Lower lobe of right lung (tissue), 2 donors: ENCODE results near the gene FBXO34. TPM values are rescaled to one million over a fixed set of nuclear protein-coding genes. Genes with fewer than 3 reads are reported as not detected.

Experiments
- ATAC-seq, 2 donors: fragments of 200-7000 bp; cut with Tn5 transposase; one replicate each; pipeline ENCODE4 v1.9.1; 2020 to 2022; ENCODE audit warnings: mild to moderate bottlenecking in 2 of 2, moderate library complexity in 2 of 2
- DNase-seq: peaks from one replicate; pipeline ENCODE4 v3.0.0-alpha.2; 2020
- H3K27ac ChIP-seq: fragments of 200-600 bp; one replicate; pipeline ENCODE4 v1.8.0; 2022
- H3K27me3 ChIP-seq: fragments of 200-600 bp; one replicate; pipeline ENCODE4 v1.8.0; 2022; ENCODE audit warnings: low read depth
- H3K36me3 ChIP-seq: fragments of 200-600 bp; one replicate; pipeline ENCODE4 v1.8.0; 2022; ENCODE audit warnings: mild to moderate bottlenecking
- H3K4me1 ChIP-seq: fragments of 200-600 bp; one replicate; pipeline ENCODE4 v1.8.0; 2022
- H3K4me3 ChIP-seq: fragments of 200-600 bp; one replicate; pipeline ENCODE4 v1.8.0; 2022; ENCODE audit warnings: mild to moderate bottlenecking
- H3K9me3 ChIP-seq: fragments of 200-600 bp; one replicate; pipeline ENCODE4 v1.8.0; 2022
- CTCF ChIP-seq: fragments of 200-600 bp; IDR thresholded peaks from one replicate; pipeline ENCODE4 v1.8.0; 2022; ENCODE audit warnings: antibody characterized with exemption, mild to moderate bottlenecking
- intact Hi-C: fragments of 100-400 bp; cut with DNase I; formaldehyde crosslinking; loops from one replicate; pipeline ENCODE4 v1.11.0; 2022
- total RNA-seq: library from RNA; stranded (reverse); fragmentation: NEBNext Ultra II Directional; extraction: Animal tissue kit (Norgen Biotek cat#: 25700); gene quantifications from one replicate; pipeline ENCODE4 v1.2.1, GENCODE V29; 2021
- donor health status: DM: no; HTN: yes; CAD: no; lungs with severe emphysema.

The FBXO34 gene
- total RNA-seq, 1 donor from 2014 or later = 34.7 TPM

- intact Hi-C loops = no loop called here
- TF ChIP-seq CTCF = no peak
- no peak for DNase-seq
- no peaks in the 10 kb centered on the region for H3K36me3 ChIP-seq
- no peaks in the 10 kb centered on the region for H3K9me3 ChIP-seq
- H3K27me3 ChIP-seq = no peaks in the 10 kb centered on the region
- peaks cover 47% of the 10 kb centered on the region for H3K4me1 ChIP-seq
- ATAC-seq = no peak
- no peak overlapping the region for H3K27ac ChIP-seq
- no peak overlapping the region for H3K4me3 ChIP-seq
Observed at GRCh38 chr14:55329999-55330710, 58.9 kb downstream of the FBXO34 start.

- intact Hi-C loops = no loop called here
- H3K27ac ChIP-seq = peak overlapping the region; percentile 34
- no peaks in the 10 kb centered on the region for H3K27me3 ChIP-seq
- peaks cover 70% of the 10 kb centered on the region for H3K4me1 ChIP-seq
- H3K36me3 ChIP-seq = no peaks in the 10 kb centered on the region
- no peak for TF ChIP-seq CTCF
- ATAC-seq = no peak
- no peak for DNase-seq
- H3K9me3 ChIP-seq = no peaks in the 10 kb centered on the region
- H3K4me3 ChIP-seq = peak overlapping the region; percentile 4
Observed at GRCh38 chr14:55332654-55333570, 61.7 kb downstream of the FBXO34 start.

- peaks cover 70% of the 10 kb centered on the region for H3K4me1 ChIP-seq
Observed at GRCh38 chr14:55333711-55334485, 62.7 kb downstream of the FBXO34 start.

GRCh38 chr14:55336162-55336561, 64.9 kb downstream of the FBXO34 start:
- Histone ChIP-seq H3K9me3 (no peaks in the 10 kb centered on the region), H3K4me1 (peaks cover 52% of the 10 kb centered on the region), H3K36me3 (no peaks in the 10 kb centered on the region), H3K27me3 (no peaks in the 10 kb centered on the region), H3K4me3 (no peak overlapping the region), H3K27ac (no peak overlapping the region)
- intact Hi-C loops = no loop called here
- peak; percentile 29 to 40 for ATAC-seq
- no peak for TF ChIP-seq CTCF
- no peak for DNase-seq

More at GRCh38 chr14:55333711-55334485, 62.7 kb downstream of the FBXO34 start:
- H3K27ac ChIP-seq = peak overlapping the region; percentile 53
- intact Hi-C loops = no loop called here
- H3K36me3 ChIP-seq = no peaks in the 10 kb centered on the region
- TF ChIP-seq CTCF = no peak
- DNase-seq (no peak), ATAC-seq (peak in 1 of 2 donors; percentile 31)
- no peak overlapping the region for H3K4me3 ChIP-seq
- H3K27me3 ChIP-seq = no peaks in the 10 kb centered on the region
- no peaks in the 10 kb centered on the region for H3K9me3 ChIP-seq

GRCh38 chr14:55336691-55337090, 65.5 kb downstream of the FBXO34 start:
- peaks cover 52% of the 10 kb centered on the region for H3K4me1 ChIP-seq
- H3K4me3 ChIP-seq = no peak overlapping the region
- no peaks in the 10 kb centered on the region for H3K27me3 ChIP-seq
- TF ChIP-seq CTCF = no peak
- intact Hi-C loops = no loop called here
- ATAC-seq (no peak), DNase-seq (no peak)
- H3K27ac ChIP-seq = no peak overlapping the region
- no peaks in the 10 kb centered on the region for H3K9me3 ChIP-seq
- no peaks in the 10 kb centered on the region for H3K36me3 ChIP-seq
